GM12891 (cell line): ENCODE measurements around the gene SLC45A1.
A peak's percentile ranks its signal among the peaks of the same experiment; 100 is the strongest.

Experiments used
- DNase-seq: peaks from one replicate; pipeline ENCODE4 v3.0.0; 2011; ENCODE audit warnings: low spot score; ENCODE audit not compliant: insufficient read length
- FAIRE-seq: peaks from 2 replicates; lab custom pipeline; 2011; peaks lifted over from hg19 to GRCh38; lab: Jason Lieb, UNC
- PAX5 ChIP-seq: IDR thresholded peaks from 2 replicates; pipeline ENCODE4 v1.6.1; 2011; ENCODE audit warnings: low read length, moderate library complexity, mild to moderate bottlenecking; ENCODE audit not compliant: insufficient read depth, severe bottlenecking
- POLR2A ChIP-seq: IDR thresholded peaks from 2 replicates; pipeline ENCODE4 v1.6.1; 2011; ENCODE audit warnings: low read depth, low read length, control low read depth
- POLR2AphosphoS5 ChIP-seq: IDR thresholded peaks from 2 replicates; pipeline ENCODE4 v1.6.1; 2011; ENCODE audit warnings: low read depth, low read length, control low read depth
- POU2F2 ChIP-seq: IDR thresholded peaks from 2 replicates; pipeline ENCODE4 v1.6.1; 2011; ENCODE audit warnings: low read depth, mild to moderate bottlenecking, control low read depth, low read length, moderate library complexity
- SPI1 ChIP-seq: IDR thresholded peaks from 2 replicates; pipeline ENCODE4 v1.6.1; 2011; ENCODE audit warnings: low read depth, low read length, control low read depth
- TAF1 ChIP-seq: IDR thresholded peaks from 2 replicates; pipeline ENCODE4 v1.6.1; 2011; ENCODE audit warnings: low read depth, low read length, control low read depth

Gene SLC45A1

GRCh38 chr1:8352471-8352845, 34.5 kb downstream of the SLC45A1 start:
- peak; percentile 33 for FAIRE-seq
- no peak for DNase-seq
- TF ChIP-seq PAX5, result no peak
- TF ChIP-seq TAF1, result no peak
- TF ChIP-seq POU2F2, result no peak
- TF ChIP-seq SPI1, result no peak
- no peak for TF ChIP-seq POLR2A
- no peak for TF ChIP-seq POLR2AphosphoS5

GRCh38 chr1:8352886-8353785, 35.2 kb downstream of the SLC45A1 start:
- FAIRE-seq, result no peak
- DNase-seq, result no peak
- no peak for TF ChIP-seq POLR2AphosphoS5

GRCh38 chr1:8354038-8354437, 36.1 kb downstream of the SLC45A1 start:
- DNase-seq (no peak), FAIRE-seq (no peak)
- TF ChIP-seq POLR2AphosphoS5, result no peak
- no peak for TF ChIP-seq POLR2A
- TF ChIP-seq TAF1, result no peak
- TF ChIP-seq POU2F2, result no peak
- TF ChIP-seq SPI1, result no peak
- no peak for TF ChIP-seq PAX5

GRCh38 chr1:8355439-8356255, 37.7 kb downstream of the SLC45A1 start:
- FAIRE-seq (no peak), DNase-seq (no peak)
- TF ChIP-seq POU2F2, result no peak
- no peak for TF ChIP-seq TAF1

GRCh38 chr1:8356256-8357209, 38.6 kb downstream of the SLC45A1 start:
- DNase-seq (no peak), FAIRE-seq (no peak)
- TF ChIP-seq POU2F2, result no peak

- TF ChIP-seq POLR2AphosphoS5, result no peak
- no peak for TF ChIP-seq PAX5
- TF ChIP-seq POU2F2, result no peak
- no peak for TF ChIP-seq SPI1
- TF ChIP-seq TAF1, result no peak
- TF ChIP-seq POLR2A, result no peak
- DNase-seq (no peak), FAIRE-seq (no peak)
Observed at GRCh38 chr1:8357329-8358101, 39.6 kb downstream of the SLC45A1 start.

- DNase-seq (no peak), FAIRE-seq (no peak)
- no peak for TF ChIP-seq POLR2AphosphoS5
- no peak for TF ChIP-seq PAX5
- no peak for TF ChIP-seq POU2F2
- no peak for TF ChIP-seq POLR2A
- no peak for TF ChIP-seq SPI1
- TF ChIP-seq TAF1, result no peak
Observed at GRCh38 chr1:8358241-8358896, 40.5 kb downstream of the SLC45A1 start.

- no peak for FAIRE-seq
- DNase-seq, result no peak
- TF ChIP-seq POLR2A (no peak), POU2F2 (no peak)
Observed at GRCh38 chr1:8358897-8359616, 41.1 kb downstream of the SLC45A1 start.
